Loucy (cell line): Measurements from ENCODE around the gene LAMTOR5.

ENCODE experiments used
- EZH2phosphoT487 ChIP-seq: fragments of 200-600 bp; IDR thresholded peaks from 2 replicates; pipeline ENCODE4 v1.6.1; 2018; ENCODE audit warnings: antibody characterized with exemption, mild to moderate bottlenecking, moderate library complexity, borderline replicate concordance
- TF ChIP-seq, protein P1 (sequence below): fragments of 200-600 bp; sonication (generic); conservative IDR thresholded peaks from 2 replicates; pipeline ENCODE4 v1.5.1; 2014; ENCODE audit warnings: mild to moderate bottlenecking, antibody characterized with exemption, low read length

DNA sequence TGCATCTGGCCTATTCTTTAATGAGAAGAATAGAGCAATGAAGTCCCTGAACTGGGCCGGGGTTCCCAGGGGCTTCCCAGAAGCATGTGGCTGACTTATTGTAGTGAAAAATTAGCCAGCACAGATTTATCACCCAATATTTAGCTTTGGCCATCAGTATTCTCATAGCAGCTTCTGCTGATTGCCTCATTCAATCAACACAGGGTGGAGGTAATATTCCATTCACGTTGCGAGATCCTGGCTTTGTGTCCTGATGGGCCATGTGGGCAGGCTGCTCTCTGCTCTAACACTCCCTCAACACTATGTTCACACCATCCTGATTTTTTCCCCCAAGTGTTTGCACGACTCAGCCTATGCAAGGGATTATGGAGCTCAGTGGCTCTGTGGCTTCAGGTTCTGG lies 21.5 kb upstream of the LAMTOR5 start:
- TF ChIP-seq, protein P1, sequence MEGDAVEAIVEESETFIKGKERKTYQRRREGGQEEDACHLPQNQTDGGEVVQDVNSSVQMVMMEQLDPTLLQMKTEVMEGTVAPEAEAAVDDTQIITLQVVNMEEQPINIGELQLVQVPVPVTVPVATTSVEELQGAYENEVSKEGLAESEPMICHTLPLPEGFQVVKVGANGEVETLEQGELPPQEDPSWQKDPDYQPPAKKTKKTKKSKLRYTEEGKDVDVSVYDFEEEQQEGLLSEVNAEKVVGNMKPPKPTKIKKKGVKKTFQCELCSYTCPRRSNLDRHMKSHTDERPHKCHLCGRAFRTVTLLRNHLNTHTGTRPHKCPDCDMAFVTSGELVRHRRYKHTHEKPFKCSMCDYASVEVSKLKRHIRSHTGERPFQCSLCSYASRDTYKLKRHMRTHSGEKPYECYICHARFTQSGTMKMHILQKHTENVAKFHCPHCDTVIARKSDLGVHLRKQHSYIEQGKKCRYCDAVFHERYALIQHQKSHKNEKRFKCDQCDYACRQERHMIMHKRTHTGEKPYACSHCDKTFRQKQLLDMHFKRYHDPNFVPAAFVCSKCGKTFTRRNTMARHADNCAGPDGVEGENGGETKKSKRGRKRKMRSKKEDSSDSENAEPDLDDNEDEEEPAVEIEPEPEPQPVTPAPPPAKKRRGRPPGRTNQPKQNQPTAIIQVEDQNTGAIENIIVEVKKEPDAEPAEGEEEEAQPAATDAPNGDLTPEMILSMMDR: no peak
- TF ChIP-seq EZH2phosphoT487: no peak
